Loucy (cell line): Measurements from ENCODE around the gene GADD45G.

Experiments
- H2AFZ ChIP-seq: fragments of 200-600 bp; sonication (generic); 2 replicates; pipeline ENCODE4 v1.6.0; 2016; ENCODE audit warnings: antibody characterized with exemption, mild to moderate bottlenecking, low read length, moderate library complexity
- H3F3A ChIP-seq: fragments of 200-600 bp; 2 replicates; pipeline ENCODE4 v1.6.0; 2016; ENCODE audit warnings: antibody characterized with exemption, low read depth, mild to moderate bottlenecking
- H3K27me3 ChIP-seq: fragments of 200-600 bp; sonication (generic); 2 replicates; pipeline ENCODE4 v1.6.1; 2014; ENCODE audit warnings: low read length, mild to moderate bottlenecking; ENCODE audit not compliant: insufficient read depth, poor library complexity, severe bottlenecking
- H3K36me3 ChIP-seq: fragments of 200-600 bp; sonication (generic); 2 replicates; pipeline ENCODE4 v1.6.1; 2016; ENCODE audit warnings: low read length; ENCODE audit not compliant: insufficient read depth
- H3K4me1 ChIP-seq: fragments of 200-600 bp; sonication (generic); 2 replicates; pipeline ENCODE4 v1.5.1; 2014; ENCODE audit warnings: low read length, mild to moderate bottlenecking; ENCODE audit not compliant: insufficient read depth, poor library complexity, severe bottlenecking
- H3K4me2 ChIP-seq: fragments of 200-600 bp; sonication (generic); 2 replicates; pipeline ENCODE4 v1.6.0; 2014; ENCODE audit warnings: antibody characterized with exemption, low read length, low read depth, mild to moderate bottlenecking; ENCODE audit not compliant: poor library complexity, severe bottlenecking
- H3K4me3 ChIP-seq: fragments of 200-600 bp; sonication (generic); 2 replicates; pipeline ENCODE4 v1.5.1; 2014; ENCODE audit warnings: low read length, mild to moderate bottlenecking, mixed read lengths; ENCODE audit not compliant: poor library complexity, severe bottlenecking
- H3K79me2 ChIP-seq: fragments of 200-600 bp; sonication (generic); 2 replicates; pipeline ENCODE4 v1.6.1; 2014; ENCODE audit warnings: low read length; ENCODE audit not compliant: insufficient read depth
- H3K9ac ChIP-seq: fragments of 200-600 bp; sonication (generic); 2 replicates; pipeline ENCODE4 v1.6.0; 2014; ENCODE audit warnings: mild to moderate bottlenecking, low read depth, low read length, moderate library complexity; ENCODE audit not compliant: poor library complexity, severe bottlenecking
- H3K9me2 ChIP-seq: fragments of 200-600 bp; sonication (generic); replicated peaks from 2 replicates; pipeline ENCODE4 v1.6.1; 2016; ENCODE audit warnings: low read depth, low read length, mixed read lengths
- H3K9me3 ChIP-seq: fragments of 200-600 bp; sonication (generic); 2 replicates; pipeline ENCODE4 v1.6.1; 2014; ENCODE audit warnings: mild to moderate bottlenecking, antibody characterized with exemption, low read length, low read depth; ENCODE audit not compliant: insufficient read depth
- H4K20me1 ChIP-seq: fragments of 200-600 bp; sonication (generic); 2 replicates; pipeline ENCODE4 v1.6.0; 2014; ENCODE audit warnings: antibody characterized with exemption, low read length, mild to moderate bottlenecking; ENCODE audit not compliant: insufficient read depth, poor library complexity, severe bottlenecking
- EZH2phosphoT487 ChIP-seq: fragments of 200-600 bp; IDR thresholded peaks from 2 replicates; pipeline ENCODE4 v1.6.1; 2018; ENCODE audit warnings: antibody characterized with exemption, mild to moderate bottlenecking, moderate library complexity, borderline replicate concordance
- TF ChIP-seq, protein P1 (sequence below): fragments of 200-600 bp; sonication (generic); conservative IDR thresholded peaks from 2 replicates; pipeline ENCODE4 v1.5.1; 2014; ENCODE audit warnings: mild to moderate bottlenecking, antibody characterized with exemption, low read length

GADD45G gene

DNA sequence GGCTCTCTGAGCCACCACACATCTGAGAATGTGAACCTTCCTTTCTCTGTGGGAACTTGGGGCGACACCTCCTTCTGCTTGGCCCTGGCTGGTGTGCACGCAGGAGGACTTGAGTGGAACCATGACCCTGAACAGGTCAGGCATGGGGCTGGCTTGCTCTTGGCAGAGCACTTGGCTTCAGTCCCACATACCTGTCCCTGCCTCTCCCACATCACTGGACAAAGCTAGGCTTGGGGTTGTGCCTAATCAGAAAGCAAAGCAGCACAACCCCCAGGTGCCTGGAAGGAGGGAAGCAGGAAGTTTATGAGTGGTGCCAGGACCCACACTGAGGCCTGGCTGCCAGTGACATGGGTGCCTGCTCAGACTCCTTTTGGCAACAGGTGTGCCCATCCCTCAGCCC lies 13.2 kb downstream of the GADD45G start:
- Histone ChIP-seq H3K4me1 (no peaks in the 10 kb centered on the region), H3K9ac (no peak overlapping the region), H3K4me3 (no peak overlapping the region), H3F3A (no peaks in the 10 kb centered on the region), H3K79me2 (no peaks in the 10 kb centered on the region), H3K4me2 (no peak overlapping the region), H4K20me1 (no peaks in the 10 kb centered on the region), H3K27me3 (no peaks in the 10 kb centered on the region), H3K36me3 (no peaks in the 10 kb centered on the region), H2AFZ (no peak overlapping the region), H3K9me2 (no peaks in the 10 kb centered on the region), H3K9me3 (no peaks in the 10 kb centered on the region)
- TF ChIP-seq, protein P1, sequence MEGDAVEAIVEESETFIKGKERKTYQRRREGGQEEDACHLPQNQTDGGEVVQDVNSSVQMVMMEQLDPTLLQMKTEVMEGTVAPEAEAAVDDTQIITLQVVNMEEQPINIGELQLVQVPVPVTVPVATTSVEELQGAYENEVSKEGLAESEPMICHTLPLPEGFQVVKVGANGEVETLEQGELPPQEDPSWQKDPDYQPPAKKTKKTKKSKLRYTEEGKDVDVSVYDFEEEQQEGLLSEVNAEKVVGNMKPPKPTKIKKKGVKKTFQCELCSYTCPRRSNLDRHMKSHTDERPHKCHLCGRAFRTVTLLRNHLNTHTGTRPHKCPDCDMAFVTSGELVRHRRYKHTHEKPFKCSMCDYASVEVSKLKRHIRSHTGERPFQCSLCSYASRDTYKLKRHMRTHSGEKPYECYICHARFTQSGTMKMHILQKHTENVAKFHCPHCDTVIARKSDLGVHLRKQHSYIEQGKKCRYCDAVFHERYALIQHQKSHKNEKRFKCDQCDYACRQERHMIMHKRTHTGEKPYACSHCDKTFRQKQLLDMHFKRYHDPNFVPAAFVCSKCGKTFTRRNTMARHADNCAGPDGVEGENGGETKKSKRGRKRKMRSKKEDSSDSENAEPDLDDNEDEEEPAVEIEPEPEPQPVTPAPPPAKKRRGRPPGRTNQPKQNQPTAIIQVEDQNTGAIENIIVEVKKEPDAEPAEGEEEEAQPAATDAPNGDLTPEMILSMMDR = no peak
- no peak for TF ChIP-seq EZH2phosphoT487

DNA sequence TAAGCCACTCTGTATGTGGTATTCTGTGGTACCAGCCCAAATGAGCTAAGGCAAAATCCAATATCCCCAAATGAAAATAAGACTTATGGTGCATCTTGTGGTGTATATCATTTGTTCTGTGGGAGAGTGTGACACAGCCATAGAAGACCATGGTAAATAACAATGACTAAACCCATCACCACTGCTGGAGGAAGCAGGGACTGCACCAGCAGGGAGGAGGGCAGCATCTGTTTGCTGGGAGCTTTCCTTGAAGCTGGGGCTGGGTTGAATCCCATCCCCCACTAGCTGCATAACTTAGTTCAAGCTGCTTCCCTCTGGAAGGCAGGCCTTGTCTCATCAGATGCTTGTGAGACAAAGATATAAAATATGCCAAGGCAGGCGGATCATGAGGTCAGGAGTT lies 14.2 kb downstream of the GADD45G start:
- H3K27me3 ChIP-seq = no peaks in the 10 kb centered on the region
- H3K4me1 ChIP-seq = no peaks in the 10 kb centered on the region
- TF ChIP-seq, protein P1 = no peak; the same call in 1 of the 2 replicates
- no peak for TF ChIP-seq EZH2phosphoT487
- H3K36me3 ChIP-seq = no peaks in the 10 kb centered on the region
- H2AFZ ChIP-seq = no peak overlapping the region
- no peaks in the 10 kb centered on the region for H3F3A ChIP-seq
- no peak overlapping the region for H3K4me2 ChIP-seq
- H3K9me2 ChIP-seq = no peaks in the 10 kb centered on the region
- H3K4me3 ChIP-seq = no peak overlapping the region
- H4K20me1 ChIP-seq = no peaks in the 10 kb centered on the region
- no peaks in the 10 kb centered on the region for H3K79me2 ChIP-seq
- H3K9ac ChIP-seq = no peak overlapping the region
- H3K9me3 ChIP-seq = no peaks in the 10 kb centered on the region

DNA sequence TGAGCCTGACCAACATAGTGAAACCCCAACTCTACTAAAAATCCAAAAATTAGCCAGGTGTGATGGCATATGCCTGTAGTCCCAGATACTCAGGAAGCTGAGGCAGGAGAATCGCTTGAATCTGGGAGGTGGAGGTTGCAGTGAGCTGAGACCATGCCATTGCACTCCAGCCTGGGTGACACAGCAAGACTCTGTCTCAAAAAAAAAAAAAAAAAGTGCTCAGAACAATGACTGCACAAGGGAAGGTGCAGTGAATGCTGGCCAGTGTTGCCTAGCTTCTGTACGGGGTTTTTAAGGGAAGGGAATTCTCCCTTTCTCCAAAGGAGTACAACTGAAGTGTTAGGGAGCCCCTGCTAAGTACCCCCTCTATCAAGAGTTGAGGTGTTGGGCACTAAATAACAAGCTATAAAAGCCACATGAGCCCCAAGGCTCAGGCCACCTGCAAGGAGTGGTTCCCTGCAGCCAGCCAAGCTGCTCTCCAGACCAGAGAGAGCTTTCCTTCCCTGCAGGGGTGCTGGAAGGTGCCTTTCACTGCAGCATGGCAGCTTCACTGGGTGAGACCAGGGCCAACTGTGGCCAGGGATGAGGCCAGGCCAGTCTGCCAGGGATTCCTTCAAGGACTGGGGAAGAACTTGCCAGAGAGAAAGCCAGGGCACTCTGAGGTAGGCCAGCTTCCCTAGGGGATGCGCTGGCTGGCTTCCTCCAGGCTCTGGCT lies 14.8 kb downstream of the GADD45G start:
- H3K36me3 ChIP-seq = no peaks in the 10 kb centered on the region
- no peak overlapping the region for H3K9ac ChIP-seq
- H3K27me3 ChIP-seq = no peaks in the 10 kb centered on the region

More for the DNA sequence above, 14.8 kb downstream of the GADD45G start:
- Histone ChIP-seq H4K20me1 (no peaks in the 10 kb centered on the region), H3K9me2 (no peaks in the 10 kb centered on the region), H3K4me1 (no peaks in the 10 kb centered on the region), H2AFZ (no peak overlapping the region), H3K9me3 (no peaks in the 10 kb centered on the region), H3K4me3 (no peak overlapping the region), H3K4me2 (no peak overlapping the region), H3F3A (no peaks in the 10 kb centered on the region), H3K79me2 (no peaks in the 10 kb centered on the region)
- TF ChIP-seq, protein P1 = no peak
- no peak for TF ChIP-seq EZH2phosphoT487
